CD4-positive, alpha-beta T cell treated with Interleukin-17A for 1 hour (primary cell): ENCODE results near the gene EEF2K.
"Not testable (repeated sequence)": the region's sequence is repeated elsewhere in the genome, so short reads cannot be mapped to it uniquely, and the experiment has no call there.

Experiments used
- DNase-seq: peaks from one replicate; pipeline ENCODE4 v3.0.0-alpha.2; 2020

The EEF2K gene

GRCh38 chr16:22206013-22206841, at the start of gene EEF2K:
Gene EEF2K (plus strand): TSS chr16:22206278. CDS start chr16:22225730, 19,452 bp downstream.
- DNase-seq = peak; percentile 84

GRCh38 chr16:22161401-22161800, 44.7 kb upstream of the EEF2K start:
- DNase-seq = no peak

GRCh38 chr16:22161999-22162655, 44.0 kb upstream of the EEF2K start, which contains the start of gene SDR42E2:
Gene SDR42E2 (plus strand): TSS chr16:22162506. CDS start chr16:22165583, 3,077 bp downstream.
- DNase-seq = peak; percentile 46

GRCh38 chr16:22162656-22163009, 43.4 kb upstream of the EEF2K start:
- DNase-seq = no peak

GRCh38 chr16:22163806-22164205, 42.3 kb upstream of the EEF2K start:
- no peak for DNase-seq

GRCh38 chr16:22164482-22164881, 41.6 kb upstream of the EEF2K start:
- DNase-seq = no peak

DNA sequence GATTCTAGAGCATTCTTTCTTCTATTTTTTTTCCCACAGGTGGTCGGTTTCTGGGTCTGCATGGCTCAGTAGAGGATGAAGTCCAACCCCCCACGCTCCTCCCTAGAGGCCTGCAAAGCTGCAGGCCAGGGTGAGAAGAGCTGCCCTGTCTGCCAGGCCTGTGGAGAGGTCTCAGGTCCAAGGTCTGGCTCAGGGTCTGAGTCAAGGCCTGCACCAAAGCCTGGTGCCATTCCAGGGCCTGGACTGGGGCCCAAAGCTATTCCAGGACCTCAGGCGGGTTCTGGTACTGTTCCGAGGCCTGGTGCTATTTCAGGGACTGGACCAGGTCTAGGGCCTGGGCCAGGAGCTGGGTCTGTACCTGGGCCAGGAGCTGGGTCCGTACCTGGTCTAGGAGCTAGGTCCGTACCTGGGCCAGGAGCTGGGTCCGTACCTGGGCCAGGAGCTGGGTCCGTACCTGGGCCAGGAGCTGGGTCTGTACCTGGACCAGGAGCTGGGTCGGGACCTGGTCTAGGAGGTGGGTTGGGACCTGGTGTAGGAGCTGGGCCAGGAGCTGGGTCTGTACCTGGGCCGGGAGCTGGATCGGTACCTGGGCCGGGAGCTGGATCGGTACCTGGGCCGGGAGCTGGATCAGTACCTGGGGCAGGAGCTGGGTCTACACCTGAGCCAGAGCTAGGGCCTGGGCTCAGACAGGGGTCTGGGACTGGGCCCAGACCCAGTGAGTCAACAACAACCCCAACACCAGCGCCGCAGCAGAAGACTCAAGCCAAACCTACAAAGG, 40.4 kb upstream of the EEF2K start:
- DNase-seq = no peak

- no peak for DNase-seq
These were observed 34.1 kb upstream of the EEF2K start for GRCh38 chr16:22171953-22172352.

GRCh38 chr16:22172642-22173041, 33.4 kb upstream of the EEF2K start:
- DNase-seq = not testable (repeated sequence)

GRCh38 chr16:22174642-22175041, 31.4 kb upstream of the EEF2K start:
- no peak for DNase-seq

- no peak for DNase-seq
These were observed 27.8 kb upstream of the EEF2K start for GRCh38 chr16:22177968-22178930.

GRCh38 chr16:22181426-22181825, 24.7 kb upstream of the EEF2K start:
- no peak for DNase-seq

GRCh38 chr16:22181843-22182242, 24.2 kb upstream of the EEF2K start:
- DNase-seq = no peak

DNA sequence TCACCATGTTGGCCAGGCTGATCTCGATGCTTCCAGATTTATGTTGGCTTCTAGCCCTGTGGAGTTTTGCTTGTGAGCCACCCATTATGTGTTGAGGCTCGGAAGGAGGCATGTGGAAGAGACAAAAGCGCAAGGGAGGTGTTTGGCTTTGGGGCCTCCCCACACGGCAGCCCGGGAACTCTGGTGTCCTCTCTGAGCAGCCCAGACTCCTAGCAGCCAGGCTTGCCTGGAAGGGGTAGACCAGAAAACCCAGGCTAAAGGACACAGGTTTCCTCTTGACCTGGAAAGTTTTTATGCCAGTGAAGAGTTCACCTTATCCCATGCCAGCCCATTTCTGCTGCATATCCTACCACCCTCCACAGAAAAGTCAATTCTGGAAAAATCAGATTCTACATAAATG, 22.7 kb upstream of the EEF2K start:
- no peak for DNase-seq

DNA sequence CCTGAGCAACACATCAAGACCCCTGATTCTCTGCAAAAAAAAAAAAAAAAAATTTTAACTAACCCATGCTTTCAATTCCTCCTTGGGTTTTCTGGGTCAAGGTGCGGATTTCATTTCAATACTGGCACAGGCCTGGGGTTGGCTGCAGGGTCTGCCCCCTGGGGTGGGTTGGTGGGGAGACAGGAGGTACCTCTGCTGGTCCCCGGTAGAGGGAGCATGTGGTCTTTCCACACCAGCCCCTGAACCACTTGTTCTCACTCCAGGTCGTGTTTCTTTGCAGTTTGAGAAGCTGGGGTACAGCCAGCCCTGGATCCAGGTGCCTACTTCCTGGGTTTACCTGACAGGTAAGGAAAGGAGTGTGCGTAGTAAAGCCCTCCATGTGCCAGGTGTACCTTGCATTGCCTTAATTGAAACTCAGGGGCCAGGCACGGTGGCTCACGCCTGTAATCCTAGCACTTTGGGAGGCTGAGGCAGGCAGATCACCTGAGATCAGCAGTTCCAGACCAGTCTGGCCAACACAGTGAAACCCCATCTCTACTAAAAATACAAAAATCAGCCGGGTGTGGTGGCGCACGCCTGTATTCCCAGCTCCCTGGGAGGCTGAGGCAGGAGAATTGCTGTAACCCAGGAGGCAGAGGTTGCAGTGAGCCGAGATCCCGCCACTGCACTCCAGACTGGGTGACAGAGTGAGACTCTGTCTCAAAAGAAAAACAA, 22.0 kb upstream of the EEF2K start:
- DNase-seq = peak; percentile 29

DNA sequence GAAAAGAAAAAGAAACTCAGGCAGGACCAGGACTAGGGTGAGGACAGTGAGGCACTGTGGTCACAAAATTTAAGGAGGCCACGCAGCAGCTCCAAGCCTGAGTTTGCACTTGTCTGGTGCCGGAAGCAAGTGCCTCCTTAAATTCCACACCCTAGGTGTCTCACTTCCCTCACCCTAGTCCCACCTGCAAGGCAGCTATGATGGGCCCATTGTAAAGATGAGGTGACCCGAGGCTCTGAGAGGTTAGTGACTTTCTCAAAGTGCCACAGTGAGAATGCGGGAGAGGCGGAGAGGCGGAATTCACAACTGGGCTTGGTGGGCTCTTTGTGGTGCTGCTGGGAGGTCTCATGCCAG, 21.5 kb upstream of the EEF2K start:
- DNase-seq = no peak

GRCh38 chr16:22186517-22186916, 19.6 kb upstream of the EEF2K start:
- DNase-seq = no peak

GRCh38 chr16:22188267-22188594, 17.8 kb upstream of the EEF2K start:
- no peak for DNase-seq

DNA sequence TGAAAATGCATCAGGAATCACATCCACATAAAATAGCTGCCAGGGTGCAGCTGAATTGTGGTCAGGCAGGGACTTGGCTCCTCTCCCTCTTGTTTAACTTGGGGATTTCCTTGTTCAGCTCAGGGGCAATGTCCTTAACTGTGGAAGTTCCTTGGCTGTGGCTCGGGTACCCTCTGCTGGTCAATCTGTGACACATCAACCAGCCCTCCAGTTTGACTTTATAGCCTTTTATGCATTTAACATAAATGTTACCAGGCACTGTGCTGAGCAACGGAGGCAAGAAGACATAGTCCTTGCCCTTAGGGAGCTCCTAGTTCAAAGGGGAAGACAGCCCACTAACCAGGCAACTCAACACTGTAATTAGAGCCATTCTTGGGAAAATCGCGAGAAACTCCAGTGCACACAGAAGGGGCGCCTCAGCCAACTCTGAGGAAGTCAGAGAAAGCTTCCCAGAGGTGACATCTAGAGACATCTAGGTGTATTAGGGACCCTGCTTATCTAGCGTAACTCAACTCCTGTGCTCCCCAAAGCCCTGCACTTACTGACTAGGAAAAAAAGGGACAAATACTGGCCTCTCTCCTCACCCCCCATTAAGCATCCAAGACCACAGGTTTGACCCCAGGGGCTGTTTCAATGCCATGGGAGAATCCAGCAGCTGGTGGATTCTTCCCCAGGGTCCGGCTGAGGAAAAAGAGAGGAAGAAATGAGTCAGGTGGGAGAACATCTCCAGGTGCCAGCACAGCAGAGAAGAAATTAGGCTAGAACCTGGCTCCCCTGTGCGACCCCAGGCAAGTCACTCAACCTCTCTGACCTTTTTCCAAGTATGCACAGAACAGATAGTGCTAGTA, 17.3 kb upstream of the EEF2K start:
- peak; percentile 86 for DNase-seq

GRCh38 chr16:22189473-22190080, 16.5 kb upstream of the EEF2K start:
- no peak for DNase-seq
